RCC 7860 (cell line): ENCODE results near the gene TIMP1.

Experiments used
- DNase-seq: peaks from one replicate; pipeline ENCODE4 v3.0.0-alpha.2; 2015; ENCODE audit warnings: low spot score
- FAIRE-seq: peaks from 2 replicates; lab custom pipeline; 2012; peaks lifted over from hg19 to GRCh38; lab: Jason Lieb, UNC

Gene TIMP1

DNA sequence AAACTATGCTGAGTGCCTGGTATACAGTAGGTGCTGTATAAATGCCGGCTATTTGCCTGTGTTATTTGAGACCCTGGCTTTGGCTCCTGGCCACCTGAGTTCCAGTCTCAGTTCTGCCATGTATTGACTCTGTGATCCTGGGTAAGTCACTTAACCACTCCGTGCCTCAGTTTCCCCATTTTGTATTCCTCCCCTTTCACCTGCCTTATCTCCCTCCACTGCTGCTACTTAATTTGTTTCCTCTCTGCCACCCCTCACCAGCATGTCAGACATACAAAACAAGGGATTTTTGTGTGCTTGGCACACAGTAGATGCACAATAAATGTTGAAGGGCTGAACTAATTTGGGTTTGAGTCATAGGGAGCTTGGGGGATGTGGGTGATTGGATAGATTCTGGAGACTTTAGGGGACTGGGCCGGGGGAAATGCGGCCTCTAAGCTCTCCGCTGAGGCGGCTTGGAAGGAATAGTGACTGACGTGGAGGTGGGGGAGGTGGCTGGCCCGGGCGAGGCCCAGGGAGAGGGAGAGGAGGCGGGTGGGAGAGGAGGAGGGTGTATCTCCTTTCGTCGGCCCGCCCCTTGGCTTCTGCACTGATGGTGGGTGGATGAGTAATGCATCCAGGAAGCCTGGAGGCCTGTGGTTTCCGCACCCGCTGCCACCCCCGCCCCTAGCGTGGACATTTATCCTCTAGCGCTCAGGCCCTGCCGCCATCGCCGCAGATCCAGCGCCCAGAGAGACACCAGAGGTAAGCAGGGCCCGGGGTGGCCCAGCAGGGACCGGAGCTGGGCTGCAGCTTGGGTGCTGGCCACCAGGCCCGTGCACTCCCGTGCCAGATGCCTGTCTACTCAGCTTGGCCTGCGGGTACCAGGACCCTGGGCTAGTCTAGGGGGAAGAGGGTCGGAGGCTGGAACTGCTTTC is at the start of gene TIMP1:
TSS of gene TIMP1 (plus strand) at position 706 of the 917 bp plus-strand sequence. CDS start 980 bp downstream, outside the sequence.
- DNase-seq (peak; percentile 78), FAIRE-seq (peak; percentile 91)

DNA sequence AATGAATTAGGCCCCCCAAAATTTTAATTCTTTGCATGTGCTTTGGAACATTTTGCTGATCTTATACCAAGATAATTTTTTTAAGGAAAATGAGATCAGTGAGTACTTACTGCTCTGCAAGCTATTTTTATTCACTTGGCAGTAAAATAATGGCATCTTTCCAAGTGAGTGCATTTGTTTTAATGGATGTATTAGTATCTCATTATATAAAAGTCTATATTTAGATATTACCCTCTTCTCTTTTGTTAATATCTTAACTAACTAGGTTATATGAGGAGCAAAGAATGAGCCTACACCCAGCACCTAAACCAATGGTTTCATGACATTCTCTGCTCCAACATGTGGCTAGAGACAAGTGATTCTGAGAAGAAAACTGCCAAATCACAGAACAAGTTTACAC is 42.4 kb upstream of the TIMP1 start:
- DNase-seq (no peak), FAIRE-seq (no peak)

DNA sequence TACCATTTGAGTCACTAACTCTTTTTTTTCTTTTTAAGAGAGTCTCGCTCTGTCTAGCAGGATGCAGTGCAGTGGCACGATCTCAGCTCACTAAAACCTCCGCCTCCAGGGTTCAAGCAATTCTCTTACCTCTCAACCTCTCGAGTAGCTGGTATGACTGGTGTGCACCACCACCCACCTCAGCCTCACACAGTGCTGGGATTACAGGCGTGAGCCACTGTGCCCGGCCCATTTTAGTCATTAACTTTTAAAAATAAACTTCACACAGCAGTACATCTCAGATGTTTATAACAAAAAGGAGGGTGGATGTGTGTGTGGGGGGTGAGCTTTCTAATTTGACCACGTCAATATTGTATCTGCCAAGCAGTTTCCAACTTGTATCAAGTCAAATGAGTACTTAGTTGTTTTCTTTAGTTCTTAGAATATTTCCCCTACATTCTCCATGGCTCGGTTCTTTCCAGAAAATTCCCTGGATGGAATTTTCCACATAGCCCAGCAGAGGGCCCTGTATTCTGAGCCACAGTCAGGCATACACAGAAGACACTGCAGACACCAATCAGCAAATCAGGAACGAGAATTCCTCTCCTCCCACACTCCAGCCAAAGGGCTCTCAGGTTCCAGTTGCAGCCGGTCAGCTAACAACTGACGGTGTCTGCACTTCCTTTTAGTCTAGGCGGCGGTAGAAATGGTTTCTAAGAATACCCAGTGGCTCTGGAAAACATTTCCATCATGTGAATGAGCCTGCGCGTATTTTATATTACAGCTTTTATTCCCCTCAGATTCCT is 41.3 kb upstream of the TIMP1 start:
- peak; percentile 83 for FAIRE-seq
- peak; percentile 74 for DNase-seq

DNA sequence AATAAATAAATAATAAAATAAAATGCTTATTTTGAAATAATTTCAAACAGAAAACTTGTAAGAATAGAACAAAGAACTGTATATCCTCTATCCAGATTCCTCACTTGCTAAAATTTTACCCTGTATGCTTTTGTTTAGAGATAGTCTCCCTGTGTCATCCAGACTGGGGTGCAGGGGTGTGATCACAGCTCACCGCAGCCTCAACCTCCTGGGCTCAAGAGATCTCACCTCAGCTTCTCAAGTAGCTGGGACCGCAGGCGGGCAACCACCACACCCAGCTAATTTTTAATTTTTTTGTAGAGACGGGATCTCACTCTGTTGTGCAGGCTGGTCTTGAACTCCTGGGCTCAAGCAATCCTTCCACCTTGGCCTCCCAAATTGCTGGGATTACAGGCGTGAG is 38.7 kb upstream of the TIMP1 start:
- no peak for DNase-seq
- FAIRE-seq = no peak

DNA sequence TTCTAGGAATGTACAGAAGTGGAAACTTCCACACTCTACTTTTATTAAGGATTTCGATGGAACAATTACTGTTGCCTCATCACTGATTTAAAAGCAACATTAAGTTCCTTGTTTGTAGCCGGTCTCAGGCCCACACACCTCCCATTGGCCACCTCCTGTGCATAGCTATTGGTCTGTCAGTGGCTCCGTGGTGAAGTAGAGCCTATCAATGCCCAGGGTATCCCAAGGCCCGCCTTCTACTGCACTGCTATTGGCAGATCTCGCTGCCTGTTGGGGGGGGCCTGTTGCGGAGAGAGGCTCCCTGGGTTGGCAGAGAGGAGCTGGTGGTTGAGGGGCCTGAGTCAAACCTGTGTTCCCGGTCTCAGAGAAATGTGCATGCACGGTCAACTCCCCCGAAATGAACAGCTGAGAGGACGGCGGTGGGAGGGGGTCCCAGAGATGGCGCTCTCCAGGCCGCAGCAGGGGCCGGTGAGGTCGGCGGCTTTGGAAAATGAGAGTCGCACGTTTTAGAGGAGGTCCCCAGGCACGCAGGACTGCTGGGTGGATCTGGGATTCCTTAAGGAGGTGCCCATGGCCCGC is 26.1 kb upstream of the TIMP1 start:
- DNase-seq (peak; percentile 63), FAIRE-seq (peak; percentile 80)

DNA sequence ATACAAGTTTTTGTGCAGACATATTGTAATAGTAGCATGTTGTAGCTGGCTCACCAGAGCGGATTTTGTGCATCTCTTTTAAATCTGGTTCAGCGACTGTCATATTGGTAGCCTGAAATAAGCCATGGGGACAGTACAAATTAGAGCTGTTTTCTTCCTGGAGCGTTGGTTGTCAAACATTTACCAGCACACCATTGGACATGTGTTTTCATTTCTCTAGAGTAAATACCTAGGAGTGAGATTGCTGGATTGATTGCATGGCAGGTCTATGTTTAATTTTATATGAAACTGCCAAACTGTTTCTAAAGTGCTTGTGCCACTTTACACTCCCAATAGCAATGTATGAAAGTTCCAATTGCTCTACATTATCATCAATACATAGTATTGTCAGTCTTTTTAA is 23.8 kb upstream of the TIMP1 start:
- FAIRE-seq (no peak), DNase-seq (no peak)

DNA sequence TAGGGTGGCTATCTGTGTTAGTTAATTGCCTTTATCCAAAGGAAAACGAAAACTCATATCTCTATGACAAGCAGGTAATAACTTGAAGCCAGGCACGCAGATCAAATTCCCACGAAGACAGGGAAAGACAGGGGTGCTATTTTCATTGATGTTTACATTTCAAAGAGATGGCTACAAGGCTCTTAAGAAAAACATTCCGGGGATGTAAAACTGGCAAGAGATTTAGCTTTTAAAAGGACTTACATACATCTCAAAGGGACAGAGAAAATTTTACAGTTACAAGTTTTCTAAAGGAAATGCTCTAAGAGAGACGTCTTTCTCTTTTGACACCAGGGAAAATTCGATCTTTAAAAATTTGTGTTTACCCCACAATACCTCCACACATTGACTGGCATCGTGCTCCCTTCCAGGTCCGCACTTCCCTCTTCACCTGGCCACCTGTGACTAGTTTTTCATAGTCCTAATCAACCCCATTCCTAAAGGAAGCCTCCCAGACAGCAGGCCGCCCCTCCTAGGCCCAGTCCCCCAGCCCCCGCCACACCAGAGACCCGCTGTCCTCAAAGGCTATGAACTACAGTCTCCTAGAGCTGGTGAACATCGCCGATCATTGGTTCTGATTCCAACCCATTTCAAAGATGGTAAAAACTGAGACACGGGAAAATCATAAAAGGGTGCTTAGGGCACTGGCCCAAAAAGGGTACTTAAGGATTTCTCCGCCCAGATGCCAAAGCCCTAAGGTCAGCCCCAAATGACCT is 21.9 kb upstream of the TIMP1 start:
- no peak for DNase-seq
- FAIRE-seq = no peak

DNA sequence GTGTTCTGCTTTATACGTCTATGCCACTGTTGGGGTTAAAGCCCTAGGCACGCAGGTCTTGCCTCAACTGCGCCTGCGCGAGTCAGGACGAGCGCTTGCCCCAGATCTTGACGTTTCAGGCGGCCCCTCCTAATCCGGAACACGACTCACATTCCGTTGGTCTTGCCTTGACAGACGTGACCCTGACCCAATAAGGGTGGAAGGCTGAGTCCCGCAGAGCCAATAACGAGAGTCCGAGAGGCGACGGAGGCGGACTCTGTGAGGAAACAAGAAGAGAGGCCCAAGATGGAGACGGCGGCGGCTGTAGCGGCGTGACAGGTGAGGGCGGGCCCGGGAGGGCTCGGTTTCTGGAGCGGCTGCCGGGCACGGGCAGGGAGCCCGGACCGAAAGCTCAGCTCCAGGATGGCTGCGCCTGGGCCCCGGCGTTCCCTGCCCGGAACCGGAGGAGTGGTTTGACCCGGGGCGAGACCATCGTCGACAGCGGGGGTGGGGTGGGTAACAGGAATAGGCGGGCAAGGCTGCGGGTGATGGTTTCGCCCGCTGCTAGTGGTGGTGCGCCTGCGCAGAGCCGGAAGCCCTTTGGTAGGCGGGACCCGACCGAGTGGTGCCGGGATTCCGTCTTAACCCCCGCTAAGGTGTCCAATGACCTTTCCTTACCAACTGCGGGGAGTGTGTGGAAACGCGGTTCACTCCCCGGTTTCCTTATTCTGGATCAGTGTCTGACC is 21.1 kb upstream of the TIMP1 start, which contains the start of gene ARAF:
TSS of gene ARAF (plus strand) at position 272 of the 725 bp plus-strand sequence. CDS start 1,763 bp downstream, outside the sequence.
- DNase-seq (peak; percentile 94), FAIRE-seq (peak; percentile 93)

DNA sequence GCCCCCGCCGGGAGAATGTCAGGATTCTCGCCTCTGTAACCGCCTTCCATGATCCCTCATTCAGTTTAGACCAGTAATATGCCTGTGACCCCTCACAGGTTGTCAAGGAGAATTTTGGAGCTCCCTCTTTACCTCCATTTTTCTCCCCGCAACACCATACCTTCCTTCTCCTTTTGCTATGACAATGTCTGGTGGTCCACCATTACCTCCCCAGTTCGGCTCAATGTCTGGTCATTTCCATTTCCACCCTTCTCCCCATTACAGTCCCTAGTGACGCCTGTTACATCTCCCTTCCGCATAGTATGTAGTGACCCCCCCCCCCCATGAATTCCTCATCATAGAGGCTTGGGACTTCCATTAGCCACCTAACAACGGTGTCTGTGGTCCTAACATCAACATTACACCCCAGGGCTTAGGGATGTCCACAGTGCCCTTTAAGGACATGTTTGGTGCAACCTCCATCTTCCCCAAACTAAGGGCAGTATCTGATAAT is 20.5 kb upstream of the TIMP1 start:
- no peak for DNase-seq
- FAIRE-seq = no peak

DNA sequence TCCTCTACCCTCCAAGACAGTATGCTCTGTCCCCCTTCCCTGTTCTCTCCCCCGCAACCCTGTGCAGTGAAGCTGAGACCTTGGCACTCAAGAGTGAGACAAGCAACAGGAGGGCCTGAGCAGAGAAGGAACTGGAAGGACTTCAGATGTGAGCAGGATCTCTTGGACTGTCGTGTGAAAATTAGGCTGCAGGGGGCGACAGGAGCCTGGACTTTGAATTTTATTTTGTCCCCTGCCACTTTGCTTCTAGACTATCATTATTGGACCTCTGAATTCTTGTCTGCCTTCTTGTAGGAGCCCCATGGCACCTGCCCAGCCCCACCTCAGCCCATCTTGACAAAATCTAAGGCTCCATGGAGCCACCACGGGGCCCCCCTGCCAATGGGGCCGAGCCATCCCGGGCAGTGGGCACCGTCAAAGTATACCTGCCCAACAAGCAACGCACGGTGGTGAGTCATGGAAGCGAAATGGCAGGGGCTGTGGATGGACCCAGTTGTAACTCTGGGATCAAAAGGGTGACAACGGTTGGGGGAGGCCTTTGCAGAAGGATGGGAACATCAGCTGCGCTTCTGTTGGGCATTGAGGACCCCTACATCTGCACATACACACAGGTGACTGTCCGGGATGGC is 19.5 kb upstream of the TIMP1 start:
- FAIRE-seq = no peak

DNA sequence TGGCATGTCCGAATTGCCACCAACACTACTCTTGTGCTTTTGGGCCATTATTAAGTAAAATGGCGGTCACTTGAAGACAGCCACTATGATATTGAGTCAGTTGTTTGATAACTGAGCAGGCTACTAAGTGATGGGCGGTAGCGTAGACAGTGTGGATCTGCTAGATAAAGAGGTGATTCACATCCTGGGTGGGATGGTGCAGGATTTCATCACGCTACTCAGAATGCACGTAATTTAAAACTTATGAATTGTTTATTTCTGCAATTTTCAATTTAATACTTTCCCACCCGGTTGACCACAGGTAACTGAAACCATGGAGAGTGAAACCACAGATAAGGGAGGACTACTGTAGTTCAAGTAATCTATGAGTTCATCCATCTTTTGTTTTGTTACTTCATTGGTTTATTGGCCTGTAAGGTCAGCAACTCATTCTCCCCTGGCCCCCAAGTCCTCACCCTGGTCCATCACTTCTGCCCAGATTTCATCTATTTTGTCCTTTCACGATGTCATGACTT is 18.4 kb upstream of the TIMP1 start:
- no peak for DNase-seq
- no peak for FAIRE-seq

More for the DNA sequence above, 19.5 kb upstream of the TIMP1 start:
- no peak for DNase-seq

DNA sequence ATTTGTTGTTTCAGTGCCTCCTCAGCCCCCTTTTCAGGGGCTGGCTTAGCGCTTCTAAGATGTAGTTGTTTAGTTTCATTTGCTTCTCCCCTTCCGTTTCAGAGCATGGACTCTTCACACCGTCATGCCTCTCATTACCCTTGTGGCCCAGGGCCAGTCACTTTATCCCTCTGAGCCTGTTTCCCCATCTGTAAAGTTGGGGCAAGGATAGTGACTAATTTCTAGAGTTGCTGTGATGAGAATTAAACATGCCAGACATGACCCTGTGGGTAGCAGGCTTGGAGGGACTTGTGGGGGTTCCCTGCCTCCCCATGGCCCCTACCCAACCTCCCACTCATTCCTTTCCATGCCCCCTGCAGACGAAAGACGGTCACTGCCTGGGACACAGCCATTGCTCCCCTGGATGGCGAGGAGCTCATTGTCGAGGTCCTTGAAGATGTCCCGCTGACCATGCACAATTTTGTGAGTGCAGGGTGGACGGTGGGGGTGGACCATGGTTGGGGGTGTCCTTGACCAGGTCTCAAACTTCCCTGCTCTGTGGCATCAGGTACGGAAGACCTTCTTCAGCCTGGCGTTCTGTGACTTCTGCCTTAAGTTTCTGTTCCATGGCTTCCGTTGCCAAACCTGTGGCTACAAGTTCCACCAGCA is 17.7 kb upstream of the TIMP1 start:
- no peak for FAIRE-seq
- DNase-seq = no peak

DNA sequence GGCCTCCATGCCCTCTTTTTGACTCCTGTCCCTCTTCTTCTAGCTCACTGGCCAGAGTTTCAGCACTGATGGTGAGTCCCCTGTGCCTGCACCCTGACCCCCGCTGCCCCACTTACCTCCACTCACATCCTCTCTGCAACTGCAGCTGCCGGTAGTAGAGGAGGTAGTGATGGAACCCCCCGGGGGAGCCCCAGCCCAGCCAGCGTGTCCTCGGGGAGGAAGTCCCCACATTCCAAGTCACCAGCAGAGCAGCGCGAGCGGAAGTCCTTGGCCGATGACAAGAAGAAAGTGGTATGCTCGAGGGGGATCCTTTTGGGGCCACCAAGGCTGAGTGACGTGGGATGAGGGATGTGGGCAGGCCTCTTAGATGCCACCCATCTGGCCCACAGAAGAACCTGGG is 15.4 kb upstream of the TIMP1 start:
- no peak for DNase-seq

DNA sequence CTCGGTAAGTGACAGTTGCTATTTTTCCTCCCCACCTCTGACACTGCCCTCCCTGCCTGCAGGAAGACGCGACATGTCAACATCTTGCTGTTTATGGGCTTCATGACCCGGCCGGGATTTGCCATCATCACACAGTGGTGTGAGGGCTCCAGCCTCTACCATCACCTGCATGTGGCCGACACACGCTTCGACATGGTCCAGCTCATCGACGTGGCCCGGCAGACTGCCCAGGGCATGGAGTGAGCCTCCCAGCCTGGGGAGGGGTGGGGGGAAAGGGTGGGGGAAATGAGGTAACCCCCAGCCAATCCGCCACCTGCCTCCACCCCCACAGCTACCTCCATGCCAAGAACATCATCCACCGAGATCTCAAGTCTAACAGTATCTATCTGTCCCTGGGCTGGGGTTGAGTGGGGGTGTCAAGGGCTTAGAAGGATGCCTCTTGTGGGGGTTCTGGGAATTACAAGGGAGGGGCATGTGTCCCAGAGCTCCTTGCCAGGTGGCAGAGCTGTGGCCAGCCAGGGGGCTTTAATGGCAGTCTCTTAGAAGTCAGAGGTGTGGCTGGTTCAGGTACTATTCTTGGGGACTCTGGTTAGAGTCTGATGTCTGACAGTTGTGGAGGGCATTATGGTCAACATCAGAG is 13.5 kb upstream of the TIMP1 start:
- DNase-seq = no peak
- no peak for FAIRE-seq

More for the DNA sequence above, 15.4 kb upstream of the TIMP1 start:
- FAIRE-seq = no peak

DNA sequence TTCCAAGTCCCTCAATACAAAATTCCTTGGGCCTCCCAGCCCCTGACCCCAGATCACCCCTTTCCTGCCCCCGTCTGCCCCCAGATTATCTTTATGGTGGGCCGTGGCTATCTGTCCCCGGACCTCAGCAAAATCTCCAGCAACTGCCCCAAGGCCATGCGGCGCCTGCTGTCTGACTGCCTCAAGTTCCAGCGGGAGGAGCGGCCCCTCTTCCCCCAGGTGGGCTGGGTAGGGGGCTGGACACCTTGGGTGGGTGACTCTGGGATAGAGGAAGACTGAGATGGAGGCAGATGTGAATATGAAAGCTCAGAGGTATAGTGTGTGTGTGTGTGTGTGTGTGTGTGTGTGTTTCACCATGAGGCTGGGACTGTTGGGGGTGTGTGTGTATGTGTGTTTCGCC is 11.4 kb upstream of the TIMP1 start:
- DNase-seq = no peak
- no peak for FAIRE-seq

DNA sequence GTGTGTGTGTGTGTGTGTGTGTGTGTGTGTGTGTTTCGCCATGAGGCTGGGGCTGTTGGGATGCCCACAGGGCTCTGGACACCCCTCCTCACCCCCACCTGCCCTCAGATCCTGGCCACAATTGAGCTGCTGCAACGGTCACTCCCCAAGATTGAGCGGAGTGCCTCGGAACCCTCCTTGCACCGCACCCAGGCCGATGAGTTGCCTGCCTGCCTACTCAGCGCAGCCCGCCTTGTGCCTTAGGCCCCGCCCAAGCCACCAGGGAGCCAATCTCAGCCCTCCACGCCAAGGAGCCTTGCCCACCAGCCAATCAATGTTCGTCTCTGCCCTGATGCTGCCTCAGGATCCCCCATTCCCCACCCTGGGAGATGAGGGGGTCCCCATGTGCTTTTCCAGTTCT is 11.0 kb upstream of the TIMP1 start:
- DNase-seq = no peak

DNA sequence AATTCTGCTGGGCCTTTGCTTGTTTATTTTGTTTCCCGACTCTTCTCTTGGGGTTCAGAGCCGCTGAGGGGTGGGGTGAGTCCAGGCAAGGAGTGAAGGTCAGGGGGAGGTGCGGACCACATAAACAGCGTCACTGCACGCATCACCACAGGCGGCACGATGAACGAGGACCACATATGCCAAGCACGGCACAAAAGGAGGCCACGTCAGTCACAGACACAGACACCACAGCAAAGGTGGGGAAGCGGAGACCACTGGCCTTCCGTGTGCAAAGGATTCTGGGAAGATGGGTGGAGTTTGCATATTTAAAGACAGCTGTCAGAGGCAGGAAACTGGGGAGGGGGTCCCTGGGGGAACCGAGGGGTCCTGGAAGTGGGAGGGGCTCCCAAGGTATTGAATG is 10.3 kb upstream of the TIMP1 start:
- FAIRE-seq (no peak), DNase-seq (no peak)

More for the DNA sequence above, 11.0 kb upstream of the TIMP1 start:
- FAIRE-seq = no peak

DNA sequence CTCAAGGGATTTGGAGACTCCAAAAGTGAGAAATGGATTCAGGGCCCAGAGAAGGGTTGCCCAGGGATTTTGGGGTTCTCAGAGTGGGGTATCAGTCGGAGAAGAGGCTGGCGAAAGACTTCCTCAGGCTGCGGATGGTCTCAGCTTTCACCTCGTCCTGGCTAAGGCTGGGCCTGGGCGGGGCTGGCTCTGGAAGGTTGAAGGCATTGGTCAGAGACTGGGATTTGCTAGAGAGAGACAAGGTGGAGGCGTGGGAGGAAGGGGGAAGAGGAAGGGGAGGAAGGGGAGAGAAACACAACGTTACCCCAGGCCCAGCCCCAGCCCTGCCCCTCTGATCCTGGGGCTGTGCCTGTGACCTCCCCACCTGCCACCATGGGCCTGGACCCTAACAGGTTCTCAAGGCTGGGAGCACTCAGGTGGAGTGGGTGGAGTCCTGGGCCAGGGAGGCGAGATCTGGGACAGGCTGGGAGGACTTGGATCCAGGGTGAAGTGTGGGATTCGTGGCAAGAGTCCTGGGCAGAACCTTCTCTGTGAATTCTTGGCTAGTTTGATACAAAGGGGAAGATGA is 9.4 kb upstream of the TIMP1 start:
- no peak for FAIRE-seq
- DNase-seq = no peak
